GM18502 (cell line): ENCODE measurements around the gene KCNQ1.

ENCODE experiments used
- ATAC-seq: cut with Tn5 transposase; IDR thresholded peaks from one replicate; pipeline ENCODE4 v1.9.1; 2021; ENCODE audit warnings: mild to moderate bottlenecking; ENCODE audit not compliant: unreplicated experiment, poor library complexity

KCNQ1 gene

GRCh38 chr11:2731130-2732125 is 286.6 kb downstream of the KCNQ1 start:
- ATAC-seq = no peak

DNA sequence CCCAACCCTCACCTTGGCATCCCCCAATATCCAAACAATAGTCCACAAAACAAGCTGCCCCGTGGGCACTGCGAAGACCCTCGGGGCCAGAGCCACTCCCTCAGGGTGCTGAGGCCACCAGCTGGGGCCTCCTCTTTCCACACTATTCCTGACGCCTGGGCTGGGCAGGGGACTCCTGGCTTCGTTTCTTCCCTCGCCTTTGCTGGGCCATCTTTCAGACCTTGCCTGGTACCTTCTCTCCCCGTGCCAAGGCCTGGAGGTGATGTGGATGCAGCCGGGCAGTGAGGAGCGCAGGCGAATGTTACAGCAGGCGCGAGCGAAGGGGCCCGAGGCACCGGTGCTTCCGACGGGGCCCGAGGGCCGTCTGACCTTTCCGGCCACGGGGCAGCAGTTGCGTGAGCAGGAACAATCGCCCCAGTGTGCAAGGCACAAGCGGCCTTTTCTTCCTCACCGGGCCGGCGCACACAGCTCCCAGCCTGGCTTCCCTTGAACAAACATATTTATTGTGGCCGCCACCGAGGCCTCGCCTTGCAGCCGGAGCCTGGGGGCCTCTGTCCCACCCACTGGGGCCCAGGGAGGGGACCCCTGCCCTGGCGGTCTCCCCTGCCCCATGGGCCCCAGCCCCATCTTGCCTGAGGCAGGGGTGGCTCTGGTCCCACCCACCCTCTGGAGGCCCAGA is 287.6 kb downstream of the KCNQ1 start:
- no peak for ATAC-seq

- no peak for ATAC-seq
Observed at GRCh38 chr11:2732940-2733628, 288.3 kb downstream of the KCNQ1 start.

DNA sequence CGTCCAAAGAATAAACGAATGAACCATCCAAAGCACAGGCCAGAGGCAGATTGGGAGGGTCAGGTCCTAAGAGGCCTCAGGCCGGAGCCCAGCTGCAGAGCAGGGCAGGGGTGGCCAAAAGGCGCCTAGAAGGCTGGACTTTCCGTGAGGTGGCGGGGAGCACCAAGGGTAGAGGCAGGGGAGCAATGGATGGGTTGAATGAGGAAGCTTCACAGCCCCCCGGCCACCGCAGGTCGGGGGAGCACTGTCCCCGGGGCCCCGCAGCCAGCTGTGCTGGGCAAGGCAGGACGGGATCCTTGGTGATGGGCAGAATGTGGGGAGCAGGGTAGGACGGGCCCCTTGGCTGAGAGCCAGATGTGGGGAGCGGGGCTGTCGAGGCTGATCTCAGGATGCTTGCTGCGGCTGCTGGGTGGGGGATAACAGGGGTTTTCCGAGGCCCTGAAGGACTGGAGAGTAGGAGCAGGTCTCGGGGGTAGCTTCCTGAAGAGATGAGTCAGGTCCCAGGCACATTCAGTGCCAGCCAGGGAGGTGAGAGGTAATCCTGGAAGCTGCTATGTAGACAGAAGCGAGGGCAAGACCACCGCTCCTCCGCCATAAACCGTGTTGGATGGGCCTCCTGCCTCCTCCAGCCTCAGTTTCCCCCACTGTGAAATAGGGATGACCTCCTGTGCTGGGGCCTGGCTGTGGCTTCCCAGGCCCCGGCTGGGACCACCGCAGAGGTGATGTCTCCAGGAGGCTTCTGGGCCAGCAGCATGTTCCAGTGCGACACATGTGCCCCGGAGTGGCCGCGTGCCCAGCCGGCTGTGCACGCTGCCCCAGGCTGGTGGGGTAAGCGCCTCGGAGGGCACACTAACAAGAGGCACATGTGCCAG is 289.6 kb downstream of the KCNQ1 start:
- ATAC-seq = no peak

DNA sequence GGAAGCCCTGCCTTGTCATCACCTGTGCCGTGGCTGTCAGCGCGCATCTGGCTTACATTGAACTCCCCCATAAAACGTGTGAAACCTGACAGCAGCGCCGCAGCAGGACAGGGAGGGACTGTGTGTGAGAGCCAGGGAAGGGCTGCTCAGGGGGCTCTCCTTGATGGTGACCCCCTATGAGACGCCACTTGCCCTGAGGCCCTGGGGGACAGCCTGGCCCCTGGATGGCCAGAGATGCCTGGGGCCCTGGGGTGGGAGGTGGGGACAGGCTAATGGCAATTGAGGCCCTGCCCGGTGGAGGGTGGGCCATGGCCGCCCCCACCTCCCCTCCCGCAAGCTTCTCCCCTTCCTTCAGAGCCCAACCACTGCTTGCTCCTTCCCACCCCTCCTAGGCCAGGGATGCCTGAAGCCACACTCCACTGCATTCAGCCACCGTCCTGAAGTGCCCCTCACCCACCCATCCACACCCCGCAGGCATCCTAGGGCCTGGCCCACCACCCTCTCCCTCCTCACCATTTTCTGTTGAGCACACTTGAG is 290.3 kb downstream of the KCNQ1 start:
- no peak for ATAC-seq

DNA sequence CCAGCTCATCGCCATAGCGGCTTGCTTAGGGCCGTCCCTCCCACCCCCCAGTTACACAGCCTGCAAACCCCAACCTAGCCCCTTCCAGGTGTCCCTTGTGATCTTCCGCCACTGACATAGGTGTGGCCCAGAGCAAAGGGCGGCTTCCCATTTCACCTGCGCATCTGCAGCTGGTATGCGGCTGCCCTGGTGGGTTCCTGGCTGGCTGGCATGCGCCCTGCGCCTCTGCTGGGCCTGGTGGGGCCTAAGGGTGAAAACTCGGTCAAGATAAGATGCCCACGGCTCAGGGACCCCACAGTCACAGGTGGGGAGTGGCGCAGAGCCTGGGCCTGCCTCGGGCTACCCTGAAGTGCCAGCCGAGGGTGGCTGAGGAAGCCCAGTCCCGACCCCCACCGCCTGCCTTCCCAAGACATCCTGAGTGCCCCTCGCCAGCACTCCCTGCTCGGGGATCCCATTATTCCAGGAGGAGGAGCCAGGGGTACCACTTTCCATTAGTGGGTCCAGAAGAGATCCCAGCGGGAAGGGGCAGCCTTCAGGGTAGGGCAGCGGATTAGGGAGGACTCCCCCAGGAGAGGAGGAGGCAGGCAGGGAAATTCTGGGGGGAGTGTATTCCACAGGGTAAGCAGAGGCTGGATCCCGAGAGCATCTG is 291.9 kb downstream of the KCNQ1 start:
- no peak for ATAC-seq

DNA sequence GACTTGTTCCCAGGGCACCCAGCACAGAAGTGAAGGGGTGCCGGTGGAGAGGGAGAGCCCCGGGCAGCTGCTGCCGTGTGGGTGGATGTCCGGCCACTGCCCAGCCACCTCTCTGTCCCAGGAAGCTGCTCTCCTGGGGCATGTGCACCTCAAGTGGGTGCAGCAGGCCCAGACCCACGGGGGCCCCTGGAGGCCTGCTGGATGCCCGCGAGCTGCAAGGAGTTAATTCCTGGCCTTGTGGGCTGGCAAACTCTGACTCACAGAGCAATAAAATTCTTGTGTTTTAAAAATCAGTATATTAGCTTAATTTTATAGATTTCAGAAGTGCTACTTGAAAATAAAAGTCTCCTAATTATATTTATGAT is 292.4 kb downstream of the KCNQ1 start:
- no peak for ATAC-seq

DNA sequence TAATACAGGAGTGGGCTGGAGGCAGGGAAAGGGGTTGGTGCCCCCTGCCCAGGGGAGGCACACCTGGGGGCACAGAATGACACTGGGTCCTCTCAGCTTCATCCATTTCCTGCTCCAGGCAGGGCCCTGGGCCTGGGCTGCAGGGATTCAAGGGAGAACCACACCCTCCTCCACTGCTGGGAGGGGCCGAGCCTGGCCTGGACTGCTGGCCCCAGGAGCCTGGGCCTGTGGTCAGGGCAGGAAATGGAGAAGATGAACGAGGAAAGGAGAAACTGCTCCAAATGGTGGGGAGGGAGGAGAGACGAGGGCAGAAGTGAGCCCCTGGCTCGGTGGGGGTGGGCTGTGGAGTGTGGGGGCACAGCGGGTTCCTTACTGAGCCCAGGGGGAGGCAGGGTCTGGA is 293.1 kb downstream of the KCNQ1 start:
- no peak for ATAC-seq

DNA sequence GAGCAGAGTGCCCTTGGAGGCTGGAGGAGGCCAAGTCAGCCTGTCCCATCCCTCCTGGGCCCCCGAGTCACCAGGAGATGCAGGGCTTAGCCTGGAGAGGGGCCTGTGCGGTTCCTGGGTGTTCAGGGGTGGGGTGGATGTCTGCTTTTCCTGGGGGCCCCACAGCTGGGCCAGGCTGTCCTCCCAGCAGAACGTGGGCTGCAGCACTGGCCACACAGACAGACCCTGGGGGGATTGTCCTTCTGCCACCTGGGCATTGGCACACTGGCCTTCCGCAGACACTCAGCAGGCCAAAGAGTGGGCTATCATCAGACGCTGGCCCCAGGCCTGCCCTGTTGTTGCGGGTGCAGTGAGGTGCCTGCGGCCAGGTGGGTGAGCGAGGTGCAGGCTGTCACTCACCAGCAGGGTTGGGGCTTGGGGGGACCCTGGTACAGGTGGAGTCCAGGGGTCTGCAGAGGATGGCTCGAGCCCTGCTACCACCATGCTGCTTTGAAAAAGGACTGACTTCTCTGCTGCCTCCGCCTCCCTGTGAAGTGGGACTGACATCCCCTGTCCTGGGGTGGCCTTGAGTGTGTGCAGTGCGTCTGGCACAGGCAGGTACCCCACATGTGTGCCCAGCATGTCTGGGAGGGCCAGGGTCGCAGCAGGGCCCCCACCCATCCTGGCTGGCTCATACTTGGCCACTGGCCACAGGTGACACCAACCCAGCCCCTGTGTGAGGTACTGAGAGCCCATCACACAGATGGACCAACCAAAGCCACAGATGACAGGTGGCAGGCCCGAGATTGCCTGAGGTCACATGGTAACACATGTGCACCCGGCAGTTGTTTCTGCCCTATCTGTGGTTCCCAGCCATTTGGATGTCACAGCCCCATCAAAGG is 294.0 kb downstream of the KCNQ1 start:
- no peak for ATAC-seq

- ATAC-seq = no peak
Observed at GRCh38 chr11:2739531-2740274, 294.9 kb downstream of the KCNQ1 start.

- ATAC-seq = no peak
Observed at GRCh38 chr11:2740275-2740940, 295.6 kb downstream of the KCNQ1 start.

GRCh38 chr11:2741006-2741376 is 296.2 kb downstream of the KCNQ1 start:
- ATAC-seq = no peak

GRCh38 chr11:2741377-2742131 is 296.7 kb downstream of the KCNQ1 start:
- no peak for ATAC-seq

DNA sequence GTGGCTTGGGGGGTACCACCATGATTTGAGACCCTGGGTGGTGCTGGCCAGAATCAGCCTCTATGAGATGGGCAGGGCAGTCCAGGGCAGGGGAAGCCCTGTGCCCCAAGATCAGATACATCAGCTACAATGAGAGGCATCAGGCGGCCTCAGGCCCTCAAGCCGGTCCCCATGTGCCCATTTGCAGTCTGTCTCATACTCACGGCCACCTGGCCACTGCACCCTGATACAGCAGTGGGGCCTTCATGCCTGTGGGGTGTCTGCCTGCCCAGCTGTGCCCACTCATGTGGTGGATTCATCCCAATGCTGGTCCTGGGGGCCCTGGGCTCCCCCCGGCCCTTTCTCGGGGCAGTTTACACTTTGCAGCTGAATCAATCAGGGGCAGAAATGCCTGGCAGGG is 297.4 kb downstream of the KCNQ1 start:
- no peak for ATAC-seq

DNA sequence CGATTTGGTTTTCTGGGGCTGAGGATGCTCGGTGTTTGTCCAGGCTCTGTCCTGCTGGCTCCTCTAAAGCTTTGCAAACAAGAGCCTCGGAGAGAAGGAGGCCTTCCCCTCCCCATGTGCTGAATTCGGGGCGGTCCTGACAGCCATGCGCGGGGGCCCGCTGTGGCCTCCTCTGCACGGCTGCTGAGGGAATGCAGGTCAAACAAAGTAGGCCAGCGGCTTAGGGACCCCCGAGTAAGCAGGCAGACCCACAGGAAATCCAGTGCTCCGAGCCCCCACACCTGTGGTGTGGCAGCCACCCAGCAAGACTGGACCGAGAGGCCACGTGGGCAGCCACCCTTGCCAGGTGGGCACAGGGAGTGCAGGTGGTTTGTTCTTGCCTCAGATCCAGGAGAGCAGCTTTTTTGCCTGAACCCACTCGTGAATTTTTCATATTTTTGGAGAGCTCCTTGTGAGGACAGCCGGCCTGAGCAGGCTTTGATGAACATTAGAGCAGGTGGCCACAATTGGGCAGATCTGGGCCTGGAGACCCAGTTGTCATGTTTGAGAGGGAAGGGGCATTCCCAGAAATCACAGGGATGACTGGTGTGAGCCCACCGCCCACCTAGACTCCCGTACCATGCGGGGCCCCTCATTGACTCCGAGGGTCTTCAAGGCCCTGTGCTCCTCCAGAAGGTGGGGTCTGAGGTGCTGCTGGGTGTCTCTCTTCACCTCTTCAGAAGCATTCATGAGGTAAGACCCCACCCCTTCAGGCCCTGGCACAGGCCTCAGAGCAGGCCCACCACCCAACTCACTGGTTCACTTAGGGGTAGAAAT is 298.0 kb downstream of the KCNQ1 start:
- ATAC-seq = no peak
